DMS79 treated with DMSO at 0.1 percent for 48 hours (cell line): ENCODE data around the gene ARID1B.

ENCODE experiments used
- DNase-seq: peaks from one replicate; lab custom pipeline; 2025; lab: John Stamatoyannopoulos, UW

ARID1B gene

DNA sequence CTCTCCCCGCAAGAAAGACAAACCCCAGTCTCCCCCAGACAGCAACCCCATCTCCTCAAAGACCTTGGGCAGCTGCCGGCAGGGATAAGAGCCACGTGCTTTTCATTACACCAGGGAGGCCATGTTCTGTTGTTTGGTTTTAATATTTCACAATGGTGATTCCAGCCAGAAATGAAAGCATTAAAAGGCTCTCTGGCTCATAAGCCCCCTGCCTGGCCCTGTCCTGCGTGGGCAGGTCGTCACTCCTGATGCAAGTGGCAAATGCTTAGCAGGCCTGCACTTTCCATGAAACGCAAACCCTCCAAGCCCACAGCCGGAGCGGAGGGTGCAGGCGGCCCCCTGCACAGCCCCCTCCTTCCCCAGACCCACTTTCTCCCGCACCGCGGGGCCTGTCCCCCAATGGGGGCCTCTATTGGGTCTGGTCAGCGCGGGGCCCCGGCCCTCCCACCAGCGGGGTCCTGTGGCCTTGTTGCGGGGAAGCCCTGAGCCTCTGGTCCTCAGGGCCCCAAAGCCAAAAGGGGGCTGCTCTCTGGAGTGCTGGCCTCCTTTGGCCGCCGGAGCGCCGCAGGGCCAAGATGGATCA lies 469.0 kb downstream of the ARID1B start:
- no peak for DNase-seq

DNA sequence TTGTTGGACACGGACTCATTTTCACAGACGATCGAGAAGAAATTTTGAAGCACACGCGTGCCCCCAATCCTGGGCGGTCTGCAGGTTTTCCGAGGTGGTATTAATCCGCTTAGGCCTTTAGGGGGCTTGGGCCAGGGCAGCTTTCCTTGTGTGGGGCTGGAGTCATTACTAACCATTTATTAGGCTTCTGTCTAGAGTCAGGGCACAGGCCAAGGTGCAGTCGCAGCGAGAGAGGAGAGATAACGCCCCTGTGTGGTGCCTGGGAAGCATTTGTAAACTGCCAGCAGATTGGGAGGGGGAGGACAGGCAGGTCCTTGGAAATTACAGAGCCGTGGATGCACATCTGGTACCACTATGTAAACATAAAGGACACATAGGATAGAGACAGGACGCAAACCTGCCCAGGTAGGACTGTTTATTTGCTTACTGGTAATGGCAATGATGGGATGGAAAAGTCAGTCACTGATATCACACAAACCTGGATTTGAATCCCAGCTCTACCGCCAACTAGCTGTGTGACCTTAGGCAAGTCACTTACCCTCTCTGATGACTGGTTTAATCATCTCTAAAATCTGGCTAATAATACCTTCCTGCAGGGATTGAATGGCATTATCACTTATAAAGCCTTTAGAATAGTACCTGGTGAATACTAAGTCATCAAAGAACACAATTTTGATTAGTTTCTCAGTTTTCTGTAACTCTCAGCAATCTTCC lies 469.8 kb downstream of the ARID1B start:
- DNase-seq = no peak

DNA sequence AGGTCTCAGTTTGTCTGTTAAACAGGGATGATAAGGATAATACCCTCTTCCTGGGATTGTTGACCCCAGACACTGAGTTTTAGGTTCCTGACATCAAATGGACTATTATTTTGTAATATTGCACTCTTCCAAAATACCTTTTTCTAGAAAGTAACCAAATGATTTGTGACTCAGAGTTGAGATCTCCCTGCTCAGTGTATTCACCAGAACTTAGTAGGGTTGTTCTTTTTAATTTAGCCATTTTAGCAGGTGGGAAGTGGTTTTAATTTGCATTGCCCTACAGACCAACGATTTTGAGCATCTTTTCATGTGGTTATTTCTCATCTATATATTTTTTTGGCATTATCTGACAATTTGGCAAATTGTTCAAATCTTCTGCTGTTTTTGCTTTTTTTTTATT lies 471.1 kb downstream of the ARID1B start:
- DNase-seq = no peak

DNA sequence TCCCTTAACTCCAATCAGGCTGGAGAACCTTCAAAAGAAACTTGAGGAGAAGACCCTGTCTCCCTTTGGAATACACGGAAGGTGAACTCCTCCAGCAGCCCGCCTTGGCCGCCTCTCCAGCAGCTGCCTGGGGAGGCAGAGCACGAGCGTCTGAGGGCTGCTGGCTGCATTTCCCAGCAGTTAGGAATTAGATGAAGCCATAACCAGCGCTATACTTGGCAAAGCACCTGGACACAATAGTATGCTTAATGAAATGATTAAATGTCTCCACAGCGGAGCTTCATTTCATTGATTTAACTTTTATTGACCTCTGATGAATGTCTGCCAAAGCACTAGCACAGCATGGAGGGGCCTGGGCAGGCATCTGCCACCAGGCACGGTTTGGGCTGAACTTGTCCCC lies 472.6 kb downstream of the ARID1B start:
- DNase-seq = no peak

DNA sequence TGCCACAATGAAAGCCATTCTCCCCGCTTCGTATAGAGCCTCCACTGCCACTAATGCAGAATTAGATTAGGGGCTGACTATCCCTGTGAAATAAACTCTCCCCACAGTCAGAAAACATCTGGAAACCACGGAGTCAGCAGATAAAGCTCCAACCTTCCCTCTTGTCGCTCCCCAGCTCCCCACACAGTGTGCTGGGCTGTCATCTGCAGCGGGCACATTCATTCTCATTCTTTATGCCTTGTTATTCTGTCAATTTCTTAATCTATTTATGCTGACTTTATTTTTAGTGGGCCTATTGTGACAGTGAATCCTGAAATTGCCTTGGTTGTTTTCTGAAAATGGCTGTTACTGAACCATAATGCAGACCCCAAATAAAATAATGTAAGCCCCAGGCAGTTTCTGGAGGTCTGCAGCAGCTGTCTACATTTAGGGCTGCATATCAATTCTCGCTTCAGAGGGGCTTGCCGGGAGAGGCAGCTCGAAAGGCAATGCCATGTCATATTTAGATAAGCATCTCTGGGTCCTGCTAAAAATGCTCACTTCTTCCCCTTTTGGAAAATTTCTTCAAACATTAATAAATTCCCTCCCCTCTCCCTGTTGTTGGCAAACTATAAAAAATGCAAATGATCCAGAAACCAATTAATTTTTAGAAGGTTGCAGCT lies 474.5 kb downstream of the ARID1B start:
- DNase-seq = no peak

DNA sequence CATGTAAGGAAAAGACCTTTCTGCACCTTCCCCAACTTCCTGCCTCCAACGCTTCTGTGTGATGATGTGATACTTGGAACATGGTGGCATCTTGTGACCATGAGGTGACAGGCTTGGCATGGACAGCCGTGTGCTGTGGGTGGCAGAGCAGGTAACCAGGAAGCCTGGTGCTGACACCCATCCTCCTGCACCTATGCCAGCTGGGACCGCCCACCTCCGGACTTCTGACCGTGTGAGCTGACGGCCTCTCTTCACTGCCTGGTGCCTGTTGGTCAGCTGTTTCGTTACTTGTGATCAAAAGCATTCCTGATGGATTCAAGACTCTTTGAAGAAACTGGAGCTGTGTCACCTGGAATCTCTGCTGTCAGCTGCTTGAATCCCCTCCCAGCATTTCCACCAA lies 475.8 kb downstream of the ARID1B start:
- DNase-seq = no peak

DNA sequence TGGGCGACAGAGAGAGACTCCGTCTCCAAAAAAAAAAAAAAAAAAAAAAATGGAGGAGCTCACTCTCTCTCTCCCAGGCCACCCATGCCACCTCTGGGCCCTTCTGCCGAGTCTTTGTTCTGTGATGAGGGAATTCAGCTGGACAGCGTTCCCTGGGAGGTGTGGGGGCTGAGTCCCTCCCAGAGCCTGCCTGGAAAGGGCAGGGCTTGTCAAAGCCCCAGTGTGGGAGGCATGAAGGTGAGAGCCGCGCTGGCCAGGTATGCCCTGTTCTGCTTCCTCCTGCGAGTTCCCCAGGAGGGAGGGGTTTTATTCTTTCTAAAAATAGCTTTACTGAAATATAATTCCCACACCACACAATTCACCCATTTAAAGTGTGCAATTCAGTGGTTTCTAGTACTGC lies 476.5 kb downstream of the ARID1B start:
- no peak for DNase-seq

DNA sequence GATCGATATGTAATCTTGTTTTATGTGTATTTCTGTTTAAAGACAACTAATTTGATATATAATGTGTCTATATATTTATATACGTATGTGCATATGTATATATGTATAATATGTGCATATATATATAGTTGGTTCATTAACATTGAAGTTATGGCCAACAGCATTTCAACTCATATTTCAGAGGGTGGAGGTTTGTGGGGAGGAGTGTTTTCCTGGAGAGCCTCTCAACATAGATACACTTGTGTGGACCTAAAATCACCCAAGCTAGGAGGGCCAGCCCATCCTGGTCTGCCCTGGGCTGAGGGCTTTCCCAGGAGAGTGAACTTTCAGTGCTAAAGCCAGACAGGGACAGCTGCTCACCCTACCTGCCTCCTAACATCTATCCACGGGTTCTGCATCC lies 477.4 kb downstream of the ARID1B start:
- DNase-seq = no peak

DNA sequence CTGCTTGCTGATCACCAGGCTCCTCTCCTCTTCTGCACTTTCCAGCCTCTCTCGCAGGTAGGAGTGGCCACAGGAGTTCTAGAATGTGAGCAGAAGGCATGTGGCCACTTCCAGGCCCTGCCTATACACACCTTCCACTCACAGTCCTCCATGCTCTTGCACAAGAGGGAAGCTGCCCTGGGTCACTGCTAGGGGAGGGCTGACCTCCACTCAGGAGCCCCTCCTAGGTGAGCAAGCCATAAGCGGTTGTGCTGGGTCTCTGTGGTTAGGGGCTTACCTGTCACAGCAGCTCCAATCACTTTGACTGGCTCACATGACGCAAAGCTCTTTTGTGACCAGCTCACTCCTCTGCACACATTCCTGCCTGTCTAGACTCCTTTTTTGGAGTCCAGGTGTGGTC lies 477.9 kb downstream of the ARID1B start:
- no peak for DNase-seq

DNA sequence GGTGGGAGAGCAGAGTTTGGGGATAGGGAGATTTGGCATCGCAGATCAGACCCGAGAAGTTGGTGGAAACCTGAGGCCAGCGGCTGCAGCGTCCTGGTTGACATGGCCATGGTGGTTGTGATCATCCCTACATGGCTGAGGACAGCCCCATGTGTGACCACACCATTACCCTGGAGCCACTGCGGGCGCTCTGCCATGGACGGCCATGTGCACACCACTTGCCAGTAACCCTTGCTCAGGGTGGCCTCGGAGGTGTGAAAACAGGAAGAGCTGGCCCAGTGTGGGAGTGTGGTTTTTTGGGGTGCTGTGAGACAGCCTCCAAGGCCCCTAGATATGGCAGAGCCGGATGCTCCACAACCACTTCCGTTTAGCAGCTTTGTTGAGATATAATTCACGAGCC lies 481.7 kb downstream of the ARID1B start:
- no peak for DNase-seq

DNA sequence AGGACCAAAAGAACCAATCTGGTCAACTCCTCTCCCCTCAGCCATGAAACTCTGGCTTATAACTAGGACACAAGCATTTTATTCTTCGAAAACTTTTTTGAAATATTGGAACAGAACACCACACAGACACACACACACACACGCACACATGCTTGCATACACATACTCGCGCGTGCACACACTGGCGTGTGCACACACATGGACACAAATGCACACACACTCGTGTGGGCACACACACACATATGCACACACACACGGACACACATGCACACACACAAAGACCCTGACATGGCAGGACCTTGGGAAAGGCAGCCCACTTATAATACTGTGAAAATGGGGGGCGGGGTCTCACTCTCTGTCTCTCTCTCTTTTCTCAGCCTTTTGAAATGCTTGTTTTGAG lies 482.3 kb downstream of the ARID1B start:
- no peak for DNase-seq
